Measurements from ENCODE around the gene GRK5.

Gene GRK5

DNA sequence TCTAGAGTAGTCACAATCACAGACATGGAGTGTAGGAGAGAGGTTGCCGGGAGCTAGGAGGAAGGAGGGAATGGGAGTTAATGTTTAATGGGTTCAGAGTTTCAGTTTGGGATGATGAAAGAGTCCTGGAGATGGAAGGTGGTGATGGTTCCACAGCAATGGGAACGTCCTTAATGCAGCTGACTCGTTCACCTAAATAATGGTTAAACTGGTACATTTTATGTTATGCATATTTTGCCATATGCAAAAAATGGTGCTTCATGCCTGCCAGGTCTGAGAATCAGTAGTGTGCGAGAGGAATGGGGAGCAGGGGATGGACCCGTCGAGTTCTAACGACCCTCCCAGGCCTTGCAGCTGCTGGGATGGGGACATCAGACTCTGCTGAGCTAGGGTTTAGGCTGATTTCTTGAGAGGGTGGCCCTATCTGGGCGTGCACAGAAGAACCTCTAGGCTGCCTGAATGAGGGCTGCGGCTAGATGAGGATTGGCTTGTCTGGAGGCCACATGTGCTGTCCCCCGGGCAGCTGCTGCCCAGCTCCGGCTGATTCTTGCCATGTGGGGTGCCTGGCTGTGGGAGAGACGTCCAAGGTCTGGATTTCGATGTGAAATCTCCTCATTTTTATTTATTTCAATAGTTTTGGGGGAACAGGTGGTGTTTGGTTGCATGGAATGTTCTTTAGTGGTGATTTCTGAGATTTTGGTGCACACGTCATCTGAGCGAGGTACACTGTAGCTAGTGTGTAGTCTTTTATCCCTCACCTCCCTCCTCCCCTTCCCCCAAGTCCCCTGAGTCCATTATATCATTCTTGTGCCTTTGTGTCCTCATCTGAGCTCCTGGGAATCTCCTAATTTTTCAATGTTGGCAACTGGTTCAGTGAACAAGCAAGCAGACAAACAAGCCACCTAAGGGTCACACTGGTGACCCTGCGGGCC, 116.0 kb downstream of the GRK5 start:
- DNase-seq = no peak

DNA sequence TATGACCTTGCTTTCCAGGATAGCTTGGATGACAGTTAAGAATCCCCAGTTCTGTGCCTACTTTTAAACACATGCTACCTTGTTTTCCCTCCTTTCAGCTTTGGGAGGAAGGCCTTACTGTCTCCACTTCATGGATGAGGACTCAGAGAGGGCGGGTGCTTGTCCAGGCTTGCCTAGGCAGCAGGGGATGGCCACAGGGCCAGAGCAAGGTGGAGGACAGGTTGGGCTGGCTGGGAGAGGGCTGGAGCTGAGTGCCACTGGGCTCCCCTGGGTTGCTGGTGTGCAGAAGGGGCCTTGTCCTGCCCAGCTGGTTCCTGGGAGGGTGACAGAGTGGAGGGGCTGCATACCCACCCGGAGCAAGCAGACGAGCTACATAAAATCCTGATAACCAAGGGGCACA, 117.8 kb downstream of the GRK5 start:
- DNase-seq = no peak

DNA sequence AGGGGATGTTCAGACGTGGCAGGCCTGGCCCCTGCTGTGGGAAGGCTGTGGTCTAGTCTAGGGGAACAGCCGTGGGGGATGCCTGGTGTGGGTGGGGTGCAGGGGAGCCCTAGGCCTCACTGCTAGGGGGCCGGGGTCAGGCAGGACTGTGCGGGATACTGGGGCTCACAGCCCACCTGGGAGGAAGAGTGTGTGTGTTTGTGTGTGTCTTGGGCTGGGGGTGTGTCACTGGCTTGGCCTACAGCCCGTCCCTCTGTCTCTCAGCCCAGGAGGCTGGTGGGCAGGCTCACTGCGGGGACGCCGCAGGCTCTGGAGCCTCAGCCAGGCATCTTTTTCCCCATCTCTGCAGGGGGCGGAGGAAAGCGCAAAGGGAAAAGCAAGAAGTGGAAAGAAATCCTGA, 118.8 kb downstream of the GRK5 start:
- DNase-seq = no peak

DNA sequence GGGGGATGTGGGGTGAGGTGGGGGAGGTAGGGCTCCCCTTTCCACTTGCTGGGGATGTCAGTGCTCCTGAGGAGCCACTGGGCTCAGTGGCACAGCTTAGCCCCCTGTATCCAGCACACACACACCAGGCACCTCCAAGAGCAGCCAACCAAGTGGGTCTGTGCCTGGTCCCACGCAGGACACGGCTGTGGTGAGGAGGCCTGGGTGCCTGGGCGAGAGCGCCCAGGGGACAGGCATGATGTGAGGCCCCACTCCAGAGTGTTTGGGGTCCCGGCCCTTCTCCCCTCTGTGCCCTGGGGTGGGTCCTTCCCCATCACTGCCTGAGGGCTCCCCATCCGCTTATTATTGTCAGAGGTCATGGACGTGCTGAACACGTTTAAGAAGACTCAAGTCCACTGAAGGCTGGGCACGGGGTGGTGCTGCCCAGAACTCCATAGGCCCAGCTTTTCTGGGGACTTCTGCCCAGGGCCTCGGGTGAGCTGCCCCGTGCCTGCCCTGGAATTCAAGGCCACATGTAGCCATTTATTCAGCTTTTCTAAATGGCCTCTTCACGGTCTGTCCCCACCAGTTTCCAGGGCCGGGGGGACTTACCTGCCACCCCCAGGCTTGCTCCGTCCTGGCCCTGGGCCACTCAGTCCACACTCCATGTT, 119.8 kb downstream of the GRK5 start:
- no peak for DNase-seq

DNA sequence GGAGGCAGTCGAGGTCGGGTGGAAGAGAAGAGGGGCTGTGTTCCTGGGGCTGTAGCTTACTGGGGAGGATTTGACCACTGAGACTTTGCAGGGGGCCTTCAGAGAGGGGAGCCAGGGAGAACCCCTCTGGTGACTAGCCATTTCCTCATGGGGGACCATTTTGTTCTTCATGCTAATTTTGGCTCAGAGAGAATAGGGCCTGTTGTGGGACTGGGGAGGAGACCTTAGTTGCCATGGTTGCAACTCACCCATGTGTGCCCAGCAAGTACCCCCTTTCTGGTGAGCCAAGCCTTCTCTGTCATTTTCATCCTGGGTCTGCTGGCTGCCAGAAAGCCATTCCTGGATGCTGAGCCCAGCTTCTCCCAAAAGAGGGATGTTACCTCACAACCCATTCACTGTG, 120.9 kb downstream of the GRK5 start:
- no peak for DNase-seq

DNA sequence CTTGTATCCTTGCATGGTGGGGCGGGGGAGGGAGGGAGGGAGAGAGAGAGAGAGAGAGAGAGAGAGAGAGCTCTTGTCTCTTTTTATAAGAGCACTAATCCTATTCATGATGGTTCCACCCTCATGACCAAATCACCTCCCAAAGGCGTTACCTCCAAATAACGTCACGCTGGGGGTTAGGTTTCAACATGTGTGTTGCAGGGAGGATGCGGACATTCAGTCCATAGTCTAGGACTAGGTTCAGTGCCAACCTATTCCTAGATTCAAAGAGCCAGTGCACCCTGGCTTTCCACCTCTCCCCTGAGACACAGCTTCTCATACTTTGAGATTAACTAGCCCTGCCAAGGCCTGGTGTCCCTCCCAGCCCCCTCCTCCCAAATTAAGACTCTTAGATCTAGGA, 123.0 kb downstream of the GRK5 start:
- peak; percentile 6 for DNase-seq

DNA sequence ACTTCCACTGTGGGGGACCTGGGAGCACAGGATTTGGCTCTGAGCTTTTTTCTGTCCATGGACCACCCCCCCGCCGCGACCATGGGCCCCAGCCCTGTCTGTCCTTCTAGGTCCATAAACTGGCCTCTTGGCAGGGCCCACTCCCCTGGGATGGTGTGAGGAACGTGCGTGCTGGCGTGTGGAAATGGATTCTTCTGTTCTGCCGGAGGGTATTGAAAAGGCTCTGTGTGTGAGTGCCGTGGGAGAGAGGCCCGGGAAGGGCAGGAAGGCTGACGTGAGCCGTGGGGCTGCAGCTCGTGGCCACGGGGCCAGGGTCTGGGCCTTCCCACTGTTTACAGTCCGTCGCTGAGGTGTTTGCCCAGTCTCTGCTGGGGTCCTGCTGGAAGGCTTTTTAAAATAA, 123.7 kb downstream of the GRK5 start:
- DNase-seq = no peak

DNA sequence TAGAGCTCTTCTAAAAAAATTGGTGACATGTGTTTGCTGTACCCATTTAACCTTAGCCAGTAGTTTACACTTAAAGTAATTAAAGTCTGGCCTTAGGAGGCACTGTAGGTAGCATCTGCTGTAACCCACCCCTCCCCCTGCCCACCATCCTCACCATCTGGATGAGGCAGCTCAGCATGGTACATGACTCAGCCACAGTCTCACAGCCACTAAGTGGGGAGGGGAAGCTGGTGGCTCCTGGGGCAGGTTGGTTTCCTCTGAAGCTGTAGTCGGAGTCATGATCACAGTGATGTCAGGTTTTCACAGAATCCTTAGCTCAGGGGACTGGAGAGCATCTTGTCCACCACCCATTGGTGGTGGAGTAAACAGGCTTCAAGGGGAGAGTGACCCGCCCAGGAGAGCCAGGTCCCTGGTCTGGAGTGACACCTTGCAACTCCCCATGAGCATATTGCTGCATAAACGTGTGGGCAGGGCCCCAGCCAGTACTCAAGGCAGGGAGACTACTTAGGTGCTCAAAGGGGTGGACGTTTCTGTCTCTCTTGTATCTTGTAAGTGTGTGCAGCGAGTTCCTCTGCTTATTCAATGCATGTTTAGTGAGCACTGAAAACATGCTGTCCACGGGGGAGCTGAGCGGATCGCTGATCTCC, 125.9 kb downstream of the GRK5 start:
- no peak for DNase-seq

DNA sequence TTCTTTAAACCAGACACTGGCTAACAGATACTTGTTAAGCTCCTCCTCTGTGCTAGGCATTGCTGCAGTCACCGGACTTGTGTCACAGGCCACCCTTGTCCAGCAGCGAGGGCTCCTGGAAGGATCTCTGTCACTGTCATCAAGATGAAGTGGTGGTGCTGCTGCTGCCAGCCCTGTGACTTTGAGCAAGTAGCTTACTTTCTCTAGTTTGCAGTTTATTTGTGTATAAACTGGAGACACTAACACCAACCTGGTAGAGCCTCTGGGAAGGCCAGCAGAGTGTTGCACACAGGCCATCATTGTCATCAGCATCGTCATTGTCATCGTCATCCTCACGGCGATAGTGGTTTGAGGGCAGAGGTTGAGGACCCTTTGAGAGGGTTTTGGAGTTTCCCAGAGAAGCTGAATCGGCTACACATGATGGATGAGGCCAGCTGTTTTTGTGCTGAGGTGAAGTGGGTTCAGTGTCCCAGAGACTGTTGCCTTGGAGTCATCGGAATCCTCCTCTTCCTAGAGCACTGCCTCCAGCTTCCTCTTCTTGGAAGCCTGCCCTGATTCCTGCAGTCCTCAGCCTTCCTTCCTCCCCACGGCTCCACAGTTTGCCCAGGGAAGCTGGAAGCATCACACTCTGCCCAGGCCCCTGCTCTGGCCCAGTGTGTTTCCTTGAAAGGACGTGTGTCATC, 128.4 kb downstream of the GRK5 start:
- no peak for DNase-seq

DNA sequence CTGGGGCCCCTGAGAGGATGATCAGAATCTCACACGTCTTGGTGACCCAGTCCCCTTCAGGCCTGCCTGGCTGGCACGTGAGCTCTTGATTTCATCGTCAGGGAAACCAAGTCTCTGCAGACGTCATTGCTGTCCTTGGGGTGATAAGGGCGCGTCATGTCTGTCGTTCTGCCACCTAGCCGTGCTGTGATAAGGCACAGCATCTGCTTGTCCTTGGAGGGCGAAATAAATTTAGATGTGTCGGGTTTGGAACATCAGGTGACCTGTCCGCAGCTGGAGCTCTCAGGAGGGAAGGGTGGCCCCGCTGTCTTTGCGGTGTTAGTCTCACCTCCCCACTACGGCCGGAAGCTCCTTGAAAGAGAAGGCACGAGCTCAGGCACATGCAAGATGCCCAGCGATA, 129.2 kb downstream of the GRK5 start:
- no peak for DNase-seq

DNA sequence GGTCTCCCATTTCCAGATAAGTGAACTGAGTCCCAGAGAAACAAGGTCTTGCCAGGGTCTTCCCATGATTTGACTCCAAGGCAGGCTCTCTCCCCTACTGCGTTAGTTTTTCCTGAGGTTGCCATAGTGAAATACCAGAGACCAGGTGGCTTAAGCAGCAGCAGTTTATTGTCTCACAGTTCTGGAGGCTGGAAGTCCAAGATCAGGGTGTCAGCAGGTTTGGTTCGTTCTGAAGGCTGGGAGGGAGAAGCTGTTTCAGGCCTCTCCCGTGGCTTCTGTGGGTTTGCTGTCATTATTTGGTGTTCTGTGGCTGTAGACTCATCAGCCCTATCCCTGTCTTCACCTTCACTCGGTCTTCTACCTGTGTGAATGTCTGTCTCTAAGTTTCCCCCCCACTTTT, 129.9 kb downstream of the GRK5 start:
- no peak for DNase-seq

DNA sequence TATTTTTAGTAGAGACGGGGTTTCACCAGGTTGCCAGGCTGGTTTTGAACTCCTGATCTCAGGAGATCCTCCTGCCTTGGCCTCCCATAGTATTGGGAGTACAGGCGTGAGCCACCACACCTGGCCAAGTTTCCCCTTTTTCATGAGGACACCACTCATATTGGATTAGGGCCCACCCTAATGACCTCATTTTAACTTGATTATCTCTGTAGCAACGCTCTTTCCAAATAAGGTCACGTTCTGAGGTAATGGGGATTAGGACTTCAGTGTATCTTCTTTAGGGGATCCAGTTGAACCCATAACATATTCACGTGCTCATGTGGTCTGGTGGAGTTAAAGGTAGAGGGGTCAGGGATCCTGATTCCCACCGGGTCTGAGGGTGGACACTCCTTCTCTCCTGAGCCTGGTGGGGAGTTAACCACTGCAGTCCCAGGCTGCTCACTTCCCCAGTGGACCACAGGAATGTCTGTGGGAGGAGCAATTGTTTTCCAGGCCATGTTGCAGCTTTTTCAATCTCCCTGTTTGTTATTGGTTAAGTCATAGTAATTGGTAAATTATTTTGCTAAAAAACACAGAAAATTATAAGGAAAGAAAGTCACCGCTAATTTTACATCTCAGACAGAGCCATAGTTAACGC, 130.5 kb downstream of the GRK5 start:
- no peak for DNase-seq

DNA sequence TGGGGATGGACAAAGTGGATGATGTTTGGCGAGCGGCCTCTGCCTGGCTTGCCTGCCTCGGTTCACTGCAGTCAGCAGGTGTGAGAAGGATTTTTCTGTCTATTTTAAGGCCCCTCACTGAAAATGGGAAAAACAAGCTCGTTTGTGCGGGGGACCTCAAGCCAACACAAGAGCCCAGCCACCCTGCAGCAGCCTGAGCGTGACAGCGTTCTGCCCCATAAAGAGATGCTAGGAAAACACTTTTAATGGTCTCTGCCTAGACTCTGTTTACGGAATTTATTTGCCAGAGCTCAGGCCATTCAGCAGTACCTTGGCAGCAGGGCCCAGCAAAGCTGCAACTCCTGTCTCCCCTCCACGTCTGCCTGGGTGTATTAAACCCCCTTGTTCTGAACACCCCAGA, 131.7 kb downstream of the GRK5 start:
- DNase-seq = no peak

DNA sequence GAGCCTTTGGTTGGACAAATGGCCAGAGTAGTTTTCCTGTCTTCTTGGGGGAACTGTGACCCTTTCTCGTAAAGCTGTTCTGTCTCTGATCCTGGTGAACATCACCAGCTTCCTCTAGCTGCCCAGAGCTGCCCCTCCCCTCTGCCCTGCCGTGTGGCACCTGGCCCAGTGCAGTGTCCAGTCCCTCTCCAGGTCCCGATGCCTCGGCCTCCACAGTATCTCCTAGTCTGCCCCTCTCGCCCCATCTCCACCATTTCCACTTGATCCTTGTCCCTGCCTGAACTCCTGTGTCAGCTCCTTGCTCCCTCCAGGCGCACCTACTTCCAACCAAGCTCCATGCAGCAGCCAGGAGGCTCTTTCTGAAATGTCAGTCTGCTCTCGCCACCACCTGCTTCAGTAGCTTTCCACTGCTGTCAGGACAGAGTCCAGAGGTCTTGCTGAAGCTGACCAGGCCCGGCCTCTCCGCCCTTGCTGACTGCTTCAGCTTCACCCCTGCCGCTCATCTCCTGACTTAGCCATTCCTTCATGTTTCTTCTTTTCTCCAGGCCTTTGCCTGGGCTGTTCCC, 133.6 kb downstream of the GRK5 start:
- no peak for DNase-seq

DNA sequence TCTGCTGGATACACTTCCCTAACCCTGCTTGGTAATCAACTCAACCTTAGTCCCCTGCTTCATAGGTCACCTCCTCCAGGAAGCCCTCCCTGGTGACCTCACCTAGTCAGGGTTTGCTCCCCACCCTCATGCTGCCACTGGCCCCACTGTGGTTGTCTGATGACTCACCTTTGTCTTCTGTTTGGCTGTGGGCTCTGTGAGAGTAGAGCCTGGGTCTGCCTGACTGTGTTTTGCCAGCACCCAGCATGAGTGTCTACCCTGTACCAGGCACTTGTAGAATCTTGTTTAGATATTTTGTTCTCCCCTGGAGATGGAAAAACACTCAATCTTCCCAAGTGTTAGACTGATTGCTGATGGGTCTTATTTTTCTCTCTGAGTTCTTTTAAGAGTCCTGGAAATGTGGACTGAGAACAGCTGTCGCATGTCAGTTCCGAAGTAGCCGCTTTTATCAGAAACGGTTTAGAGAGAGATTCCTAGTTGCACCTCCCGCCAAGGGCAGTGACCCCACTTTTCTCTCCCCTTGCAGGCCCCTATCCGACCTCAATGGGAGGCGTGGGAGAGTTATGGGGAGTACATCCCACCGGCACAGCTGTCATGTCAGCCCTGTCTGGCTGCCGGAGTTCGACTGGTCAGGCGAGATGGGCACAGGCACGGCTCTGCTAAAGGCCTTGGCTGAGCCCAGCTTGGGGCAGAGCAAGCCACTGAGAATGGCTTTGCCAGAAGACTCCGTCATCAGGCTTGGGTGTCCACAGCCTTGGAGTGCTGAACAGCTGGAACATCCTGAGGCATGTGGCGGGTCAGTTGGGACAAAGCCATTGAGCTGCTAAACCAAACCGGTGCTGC, 134.3 kb downstream of the GRK5 start:
- DNase-seq = no peak

DNA sequence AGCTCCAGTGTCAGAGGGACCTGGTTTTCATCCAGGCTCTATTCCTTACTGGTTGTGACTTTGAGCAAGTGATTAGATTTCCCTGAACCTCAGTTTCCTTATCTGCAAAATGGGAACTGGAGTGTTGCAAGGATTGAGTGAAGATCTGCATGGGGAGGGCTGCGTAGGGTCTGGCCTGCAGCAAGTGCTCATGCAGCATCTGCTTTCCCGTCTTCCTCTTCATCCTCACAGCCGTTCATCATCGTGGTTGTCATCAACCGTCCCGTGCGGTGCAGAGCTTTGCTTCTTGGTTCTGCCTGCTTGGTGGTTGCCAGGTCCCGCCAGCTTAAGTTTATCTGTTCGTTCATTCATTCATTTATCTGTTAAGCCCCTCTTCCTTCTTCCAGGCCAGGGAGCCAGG, 135.0 kb downstream of the GRK5 start:
- no peak for DNase-seq

DNA sequence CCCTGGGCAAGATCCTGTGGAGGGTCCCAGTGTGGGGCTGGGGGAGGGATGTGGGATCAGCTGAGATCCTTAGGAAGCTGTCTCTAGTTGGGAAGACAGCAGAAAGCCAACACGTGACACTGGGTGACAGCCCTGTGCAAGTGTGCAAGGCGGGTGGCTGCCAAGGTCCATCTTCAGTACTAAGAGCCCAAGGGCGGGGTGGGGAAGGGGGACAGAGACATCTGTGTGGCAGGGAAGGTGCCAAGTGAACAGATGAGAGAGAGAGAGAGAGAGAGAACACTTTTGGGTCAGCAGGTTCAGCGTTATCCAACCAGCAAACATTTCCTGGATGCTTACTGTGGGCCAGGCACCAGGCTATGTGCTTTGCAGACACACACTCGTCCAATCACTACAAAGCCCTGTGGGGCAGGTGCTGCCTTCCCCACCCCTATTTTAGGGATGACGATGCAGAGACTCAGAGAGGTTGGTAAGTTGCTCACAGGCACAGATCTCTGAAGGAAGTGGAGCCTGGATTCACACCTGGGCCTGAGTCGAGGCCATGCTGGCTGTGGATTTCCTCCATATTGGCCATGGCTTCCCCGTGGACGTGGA, 135.7 kb downstream of the GRK5 start:
- DNase-seq = no peak

DNA sequence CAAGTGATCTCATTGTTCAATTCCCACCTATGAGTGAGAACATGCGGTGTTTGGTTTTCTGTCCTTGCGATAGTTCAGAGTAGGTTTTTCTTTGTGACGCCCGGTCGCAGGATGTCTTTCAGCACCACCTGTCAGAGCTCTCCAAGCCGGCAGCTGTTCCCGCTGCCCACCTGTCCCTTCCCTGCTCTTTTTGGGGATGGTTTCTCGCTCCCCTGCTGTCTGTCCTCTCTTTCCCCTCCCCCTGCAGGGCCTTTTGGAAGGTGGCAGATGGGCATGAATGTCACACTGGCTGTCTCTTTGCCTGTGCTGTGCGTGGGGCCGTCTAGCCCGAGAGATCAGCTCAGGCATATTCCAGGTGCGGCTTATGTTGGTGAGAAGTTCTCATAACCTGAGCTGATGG, 137.0 kb downstream of the GRK5 start:
- no peak for DNase-seq

DNA sequence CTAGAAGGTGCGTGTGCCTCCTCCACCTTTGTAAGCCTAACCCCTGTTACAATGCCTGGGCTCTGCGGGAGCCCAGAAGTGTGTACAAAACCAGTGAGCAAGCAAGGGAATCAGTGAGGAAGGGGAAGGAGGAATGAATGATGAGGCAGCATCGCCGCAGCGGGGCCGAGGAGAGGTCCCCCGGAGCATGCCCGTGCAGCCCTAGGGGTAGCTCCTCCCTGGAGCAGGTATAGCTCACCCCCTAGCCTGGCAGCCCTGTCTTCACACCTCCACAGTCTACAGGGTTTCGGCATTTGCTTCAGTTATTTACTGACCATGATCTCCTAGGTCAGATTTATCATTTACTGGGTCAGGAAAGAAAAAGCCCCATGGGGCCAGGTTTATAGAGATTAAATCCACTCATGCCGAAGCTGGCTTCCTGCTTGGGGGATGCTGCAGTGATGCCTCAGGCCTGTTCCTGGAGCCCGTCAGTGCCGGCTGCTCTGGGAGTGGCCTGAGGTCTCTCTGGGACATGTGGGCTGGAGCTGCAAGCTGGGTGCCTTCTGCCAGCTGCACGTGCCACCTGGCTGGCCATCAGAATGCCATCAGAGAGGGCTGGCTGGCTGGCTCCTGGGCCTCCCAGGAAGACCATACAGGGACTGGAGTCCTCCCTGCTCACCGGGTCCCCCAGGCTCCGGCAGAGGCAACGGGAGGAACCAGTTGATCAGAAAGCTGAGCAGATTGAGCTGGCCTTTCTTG, 138.9 kb downstream of the GRK5 start:
- DNase-seq = no peak

DNA sequence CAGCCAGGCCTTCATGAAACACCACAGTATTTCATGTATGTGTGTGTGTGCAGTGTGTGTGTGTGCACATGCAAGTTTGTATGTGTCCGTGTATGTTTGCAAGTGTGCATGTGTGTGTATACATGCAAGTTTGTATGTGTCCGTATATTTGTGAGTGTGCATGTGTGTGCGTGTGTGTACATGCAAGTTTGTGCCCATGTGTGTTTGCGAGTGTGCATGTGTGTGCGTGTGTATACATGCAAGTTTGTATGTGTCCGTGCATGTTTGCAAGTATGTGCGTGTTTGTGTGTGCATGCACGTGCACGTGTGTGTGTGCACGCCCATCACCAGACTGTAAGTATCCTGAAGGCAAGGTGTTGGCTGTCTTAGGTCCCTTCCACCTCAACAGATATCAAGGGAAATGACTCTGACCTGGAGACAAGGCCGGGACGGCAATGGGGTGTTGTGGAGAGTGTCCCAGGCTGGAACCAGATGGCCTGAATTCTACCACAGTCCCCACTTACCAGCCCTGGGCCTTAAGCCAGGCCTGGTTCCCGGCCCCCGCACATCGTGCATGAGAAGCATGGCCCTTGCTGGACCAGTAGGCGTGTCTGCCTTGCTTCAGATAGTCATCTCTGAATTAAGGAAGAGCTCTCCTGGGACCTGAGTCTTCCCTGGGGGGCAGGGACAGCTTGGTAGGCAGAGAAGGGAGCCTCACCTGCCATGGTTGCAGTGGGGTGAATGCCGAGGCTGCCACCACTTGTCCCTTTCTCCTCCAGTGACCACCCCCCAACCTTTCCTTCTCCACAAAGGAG, 140.0 kb downstream of the GRK5 start:
- DNase-seq = no peak
